Lower lobe of right lung (tissue), 2 donors: ENCODE measurements around the gene LAMA3. TPM values are rescaled to one million over a fixed set of nuclear protein-coding genes. Genes with fewer than 3 reads are reported as not detected.

Experiments
- ATAC-seq, 2 donors: fragments of 200-7000 bp; cut with Tn5 transposase; one replicate each; pipeline ENCODE4 v1.9.1; 2020 to 2022; ENCODE audit warnings: mild to moderate bottlenecking in 2 of 2, moderate library complexity in 2 of 2
- DNase-seq: peaks from one replicate; pipeline ENCODE4 v3.0.0-alpha.2; 2020
- H3K27ac ChIP-seq: fragments of 200-600 bp; one replicate; pipeline ENCODE4 v1.8.0; 2022
- H3K27me3 ChIP-seq: fragments of 200-600 bp; one replicate; pipeline ENCODE4 v1.8.0; 2022; ENCODE audit warnings: low read depth
- H3K36me3 ChIP-seq: fragments of 200-600 bp; one replicate; pipeline ENCODE4 v1.8.0; 2022; ENCODE audit warnings: mild to moderate bottlenecking
- H3K4me1 ChIP-seq: fragments of 200-600 bp; one replicate; pipeline ENCODE4 v1.8.0; 2022
- H3K4me3 ChIP-seq: fragments of 200-600 bp; one replicate; pipeline ENCODE4 v1.8.0; 2022; ENCODE audit warnings: mild to moderate bottlenecking
- H3K9me3 ChIP-seq: fragments of 200-600 bp; one replicate; pipeline ENCODE4 v1.8.0; 2022
- CTCF ChIP-seq: fragments of 200-600 bp; IDR thresholded peaks from one replicate; pipeline ENCODE4 v1.8.0; 2022; ENCODE audit warnings: antibody characterized with exemption, mild to moderate bottlenecking
- intact Hi-C: fragments of 100-400 bp; cut with DNase I; formaldehyde crosslinking; loops from one replicate; pipeline ENCODE4 v1.11.0; 2022
- total RNA-seq: library from RNA; stranded (reverse); fragmentation: NEBNext Ultra II Directional; extraction: Animal tissue kit (Norgen Biotek cat#: 25700); gene quantifications from one replicate; pipeline ENCODE4 v1.2.1, GENCODE V29; 2021
- donor health status: DM: no; HTN: yes; CAD: no; lungs with severe emphysema.

Gene LAMA3
- total RNA-seq, 1 donor from 2014 or later = 89.1 TPM

DNA sequence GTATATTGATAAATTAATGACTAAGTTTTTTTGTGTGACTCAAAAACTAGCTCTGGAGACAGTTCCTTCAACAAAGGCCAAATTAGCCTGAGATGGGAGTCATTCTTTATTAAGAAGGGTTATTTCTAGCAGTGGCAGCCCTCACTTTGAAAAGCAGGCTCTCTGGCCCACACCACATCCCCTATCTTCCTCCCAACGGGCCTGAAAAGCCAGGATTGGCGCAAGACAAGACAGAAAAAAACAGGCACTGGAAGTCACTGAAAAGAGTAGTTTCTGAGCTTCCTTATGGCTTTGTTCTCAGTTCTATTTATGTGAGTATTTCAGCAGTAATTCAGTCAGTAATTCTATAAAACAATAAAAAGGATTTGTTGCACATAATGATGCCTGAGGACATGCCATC is 149.0 kb downstream of the LAMA3 start:
- H3K27me3 ChIP-seq = no peaks in the 10 kb centered on the region
- no peak overlapping the region for H3K27ac ChIP-seq
- peaks cover 10% of the 10 kb centered on the region for H3K4me1 ChIP-seq
- H3K4me3 ChIP-seq = no peak overlapping the region
- no peak for ATAC-seq
- DNase-seq = no peak
- no peaks in the 10 kb centered on the region for H3K9me3 ChIP-seq
- H3K36me3 ChIP-seq = peaks cover 5% of the 10 kb centered on the region
- no peak for TF ChIP-seq CTCF
- intact Hi-C loops = no loop called here

- Histone ChIP-seq H3K4me1 (peaks cover 10% of the 10 kb centered on the region), H3K27ac (no peak overlapping the region), H3K27me3 (no peaks in the 10 kb centered on the region), H3K4me3 (no peak overlapping the region), H3K36me3 (peaks cover 5% of the 10 kb centered on the region), H3K9me3 (no peaks in the 10 kb centered on the region)
- no peak for TF ChIP-seq CTCF
- intact Hi-C loops = no loop called here
- no peak for DNase-seq
- ATAC-seq = no peak
Measured at GRCh38 chr18:23838801-23839366, 149.6 kb downstream of the LAMA3 start.

GRCh38 chr18:23842305-23842704 is 153.1 kb downstream of the LAMA3 start:
- intact Hi-C loops = no loop called here
- H3K4me1 ChIP-seq = peaks cover 10% of the 10 kb centered on the region
- DNase-seq = no peak
- H3K27me3 ChIP-seq = no peaks in the 10 kb centered on the region
- peaks cover 14% of the 10 kb centered on the region for H3K36me3 ChIP-seq
- H3K4me3 ChIP-seq = no peak overlapping the region
- no peak overlapping the region for H3K27ac ChIP-seq
- no peak for ATAC-seq
- no peak for TF ChIP-seq CTCF
- H3K9me3 ChIP-seq = no peaks in the 10 kb centered on the region

DNA sequence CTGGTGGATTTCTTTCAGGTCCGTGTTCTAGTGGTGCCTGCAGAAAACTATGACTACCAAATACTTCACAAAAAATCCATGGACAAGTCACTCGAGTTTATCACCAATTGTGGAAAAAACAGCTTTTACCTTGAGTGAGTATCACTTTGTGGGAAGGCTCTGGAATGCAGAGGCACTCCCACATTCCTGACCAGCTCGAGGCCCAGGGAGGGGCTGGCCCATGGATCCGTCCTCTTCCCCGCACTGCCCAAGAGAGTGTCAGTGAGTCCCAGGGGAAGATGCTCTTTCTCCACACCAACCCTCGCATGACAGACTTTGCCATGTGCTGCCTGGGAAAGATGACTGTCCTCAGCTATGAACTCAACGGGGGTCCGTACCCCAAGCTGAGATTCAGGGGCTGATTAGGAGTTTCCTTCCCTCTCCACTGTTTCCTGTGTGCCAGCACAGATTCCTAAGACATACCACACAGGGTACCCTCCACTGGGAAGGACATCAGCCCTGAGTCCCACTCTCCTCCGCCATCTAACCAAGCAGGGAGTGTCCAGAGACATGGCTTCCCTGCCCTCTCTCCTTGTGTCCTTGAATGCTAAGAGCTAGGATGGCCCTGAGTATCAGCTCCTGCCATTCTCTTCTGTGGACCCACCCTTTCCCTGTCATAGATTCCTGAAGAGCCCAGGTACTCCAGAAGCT is 155.9 kb downstream of the LAMA3 start:
- Histone ChIP-seq H3K4me3 (no peak overlapping the region), H3K9me3 (no peaks in the 10 kb centered on the region), H3K27ac (peak overlapping the region; percentile 41), H3K36me3 (peaks cover 21% of the 10 kb centered on the region), H3K27me3 (no peaks in the 10 kb centered on the region), H3K4me1 (no peaks in the 10 kb centered on the region)
- DNase-seq (no peak), ATAC-seq (peak; percentile 75 to 83)
- no peak for TF ChIP-seq CTCF
- intact Hi-C loops = no loop called here

DNA sequence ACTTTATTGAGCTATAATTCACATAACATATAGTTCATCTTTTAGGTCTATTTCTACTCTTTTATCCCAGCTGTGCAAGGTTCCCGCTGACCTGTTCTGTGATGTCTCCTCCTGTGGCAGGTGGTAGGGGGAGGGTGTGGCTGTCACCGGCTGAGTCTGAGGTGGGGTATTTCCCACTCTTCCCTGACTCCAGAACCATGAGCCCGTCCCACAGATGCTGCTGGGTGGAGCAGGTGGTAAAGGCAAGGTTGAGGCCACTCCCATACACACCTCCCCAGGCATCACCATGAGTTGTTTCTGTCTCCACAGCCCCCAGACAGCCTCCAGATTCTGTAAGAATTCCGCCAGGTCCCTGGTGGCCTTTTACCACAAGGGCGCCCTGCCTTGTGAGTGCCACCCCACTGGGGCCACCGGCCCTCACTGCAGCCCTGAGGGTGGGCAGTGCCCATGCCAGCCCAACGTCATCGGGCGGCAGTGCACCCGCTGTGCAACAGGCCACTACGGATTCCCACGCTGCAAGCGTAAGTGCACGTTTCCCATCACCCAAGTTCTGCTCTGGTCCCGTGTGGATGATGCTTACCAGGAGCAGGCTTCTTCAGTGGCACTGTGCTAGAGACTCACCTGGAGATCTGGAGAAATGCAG is 156.9 kb downstream of the LAMA3 start:
- intact Hi-C loops = no loop called here
- no peak for TF ChIP-seq CTCF

More for the DNA sequence above, 156.9 kb downstream of the LAMA3 start:
- no peaks in the 10 kb centered on the region for H3K27me3 ChIP-seq
- no peak overlapping the region for H3K4me3 ChIP-seq
- H3K9me3 ChIP-seq = no peaks in the 10 kb centered on the region
- H3K36me3 ChIP-seq = peaks cover 23% of the 10 kb centered on the region
- no peak for DNase-seq
- H3K4me1 ChIP-seq = no peaks in the 10 kb centered on the region
- no peak overlapping the region for H3K27ac ChIP-seq
- ATAC-seq = no peak
